ENCODE data around the gene GINS1. TPM values are rescaled to one million over a fixed set of nuclear protein-coding genes. Genes with fewer than 3 reads are reported as not detected.
A peak's percentile ranks its signal among the peaks of the same experiment; 100 is the strongest.

GINS1 gene
- polyA plus RNA-seq, 1 experiment, result 2.7 TPM

- ChIA-PET POLR2A (no interaction called here), CTCF (no interaction called here)
- Histone ChIP-seq H3K36me3 (ENCODE audit: control insufficient read depth, insufficient read depth, low read length) (no peaks in the 10 kb centered on the region), H3K27me3 (ENCODE audit: control insufficient read depth, insufficient read depth, low read length) (no peaks in the 10 kb centered on the region), H3K4me3 (ENCODE audit: low read depth, low read length) (no peak overlapping the region)
- no peak for DNase-seq (ENCODE audit: low read depth)
- no peak for TF ChIP-seq CTCF (IDR thresholded peaks at IDR 0.05; ENCODE audit: insufficient read depth, low read depth, low read length)
Measured at GRCh38 chr20:25424536-25424935, 17.1 kb downstream of the GINS1 start.

- DNase-seq (ENCODE audit: low read depth), result peak; percentile 20
- POLR2A ChIA-PET, result interaction anchor here (0.5 kb wide), 1 partner anchor 118 kb away, joined by 3 read pairs; no protein-coding TSS in a partner anchor
- CTCF ChIA-PET, result interaction anchor here (1.0 kb wide), 1 partner anchor 13 kb away, joined by 3 read pairs; no protein-coding TSS in a partner anchor
Measured at GRCh38 chr20:25437153-25437581, 29.7 kb downstream of the GINS1 start.

GRCh38 chr20:25439328-25439727, 31.9 kb downstream of the GINS1 start:
- no peak for DNase-seq (ENCODE audit: low read depth)
- Histone ChIP-seq H3K36me3 (ENCODE audit: control insufficient read depth, insufficient read depth, low read length) (no peaks in the 10 kb centered on the region), H3K4me3 (ENCODE audit: low read depth, low read length) (no peak overlapping the region), H3K27me3 (ENCODE audit: control insufficient read depth, insufficient read depth, low read length) (no peaks in the 10 kb centered on the region)
- no peak for TF ChIP-seq CTCF (IDR thresholded peaks at IDR 0.05; ENCODE audit: insufficient read depth, low read depth, low read length)
- ChIA-PET POLR2A (no interaction called here), CTCF (no interaction called here)

More at GRCh38 chr20:25437153-25437581, 29.7 kb downstream of the GINS1 start:
- TF ChIP-seq CTCF (IDR thresholded peaks at IDR 0.05; ENCODE audit: insufficient read depth, low read depth, low read length), result no peak
- H3K36me3 ChIP-seq (ENCODE audit: control insufficient read depth, insufficient read depth, low read length), result no peaks in the 10 kb centered on the region
- H3K4me3 ChIP-seq (ENCODE audit: low read depth, low read length), result no peak overlapping the region
- no peaks in the 10 kb centered on the region for H3K27me3 ChIP-seq (ENCODE audit: control insufficient read depth, insufficient read depth, low read length)

GRCh38 chr20:25444556-25444955, 37.1 kb downstream of the GINS1 start:
- H3K27me3 ChIP-seq (ENCODE audit: control insufficient read depth, insufficient read depth, low read length), result no peaks in the 10 kb centered on the region
- H3K36me3 ChIP-seq (ENCODE audit: control insufficient read depth, insufficient read depth, low read length), result no peaks in the 10 kb centered on the region
- DNase-seq (ENCODE audit: low read depth), result no peak
- CTCF ChIA-PET, result no interaction called here
- no peak overlapping the region for H3K4me3 ChIP-seq (ENCODE audit: low read depth, low read length)
- no peak for TF ChIP-seq CTCF (IDR thresholded peaks at IDR 0.05; ENCODE audit: insufficient read depth, low read depth, low read length)
- POLR2A ChIA-PET, result no interaction called here

- CTCF ChIA-PET, result no interaction called here
- POLR2A ChIA-PET, result no interaction called here
- no peak overlapping the region for H3K4me3 ChIP-seq (ENCODE audit: low read depth, low read length)
- no peak for TF ChIP-seq CTCF (IDR thresholded peaks at IDR 0.05; ENCODE audit: insufficient read depth, low read depth, low read length)
- DNase-seq (ENCODE audit: low read depth), result no peak
- no peaks in the 10 kb centered on the region for H3K27me3 ChIP-seq (ENCODE audit: control insufficient read depth, insufficient read depth, low read length)
- H3K36me3 ChIP-seq (ENCODE audit: control insufficient read depth, insufficient read depth, low read length), result no peaks in the 10 kb centered on the region
Measured at GRCh38 chr20:25447671-25448070, 40.2 kb downstream of the GINS1 start.
